Endodermal cell (in vitro differentiated cells): ENCODE measurements around the gene ZNF641. TPM values are rescaled to one million over a fixed set of nuclear protein-coding genes. Genes with fewer than 3 reads are reported as not detected.

Experiments used
- DNase-seq: peaks from one replicate; pipeline ENCODE4 v3.0.0-alpha.2; 2017
- H3K27ac ChIP-seq: 2 replicates; pipeline ENCODE4 v1.5.1; 2013; ENCODE audit warnings: mild to moderate bottlenecking, low read depth, low read length, moderate library complexity
- H3K27me3 ChIP-seq: 2 replicates; pipeline ENCODE4 v1.6.1; 2013; ENCODE audit warnings: mild to moderate bottlenecking, low read length, moderate library complexity; ENCODE audit not compliant: insufficient read depth, control insufficient read depth, poor library complexity, severe bottlenecking
- H3K36me3 ChIP-seq: 2 replicates; pipeline ENCODE4 v1.7.0; 2013; ENCODE audit warnings: mild to moderate bottlenecking, low read length, moderate library complexity; ENCODE audit not compliant: control insufficient read depth, insufficient read depth
- H3K4me1 ChIP-seq: one replicate; pipeline ENCODE4 v1.7.0; 2013; ENCODE audit warnings: low read length; ENCODE audit not compliant: control insufficient read depth, insufficient read depth
- H3K4me3 ChIP-seq: 2 replicates; pipeline ENCODE4 v1.5.1; 2013; ENCODE audit warnings: mild to moderate bottlenecking, low read length, moderate library complexity
- H3K9ac ChIP-seq: 2 replicates; pipeline ENCODE4 v1.6.1; 2013; ENCODE audit warnings: mild to moderate bottlenecking, low read length, moderate library complexity; ENCODE audit not compliant: poor library complexity, severe bottlenecking; ENCODE audit errors: extremely low read depth
- H3K9me3 ChIP-seq: 2 replicates; pipeline ENCODE4 v1.6.1; 2013; ENCODE audit warnings: mild to moderate bottlenecking, low read length, moderate library complexity; ENCODE audit not compliant: control insufficient read depth
- H3K27ac Mint-ChIP-seq: 2 replicates; pipeline ENCODE4 v1.8.0; 2020; ENCODE audit warnings: mixed read lengths
- H3K27me3 Mint-ChIP-seq: 2 replicates; pipeline ENCODE4 v1.8.0; 2021; ENCODE audit warnings: mild to moderate bottlenecking, mixed read lengths; ENCODE audit not compliant: insufficient read depth
- H3K36me3 Mint-ChIP-seq: 2 replicates; pipeline ENCODE4 v1.8.0; 2020; ENCODE audit warnings: low read depth, mixed read lengths
- H3K4me1 Mint-ChIP-seq: 2 replicates; pipeline ENCODE4 v1.8.0; 2020; ENCODE audit warnings: mixed read lengths
- H3K4me3 Mint-ChIP-seq: 2 replicates; pipeline ENCODE4 v1.8.0; 2020; ENCODE audit warnings: mild to moderate bottlenecking, moderate library complexity, mixed read lengths
- H3K9me3 Mint-ChIP-seq: 2 replicates; pipeline ENCODE4 v1.8.0; 2020; ENCODE audit warnings: mild to moderate bottlenecking, mixed read lengths
- WGBS, 2 experiments: methylation state at CpG; one replicate each; pipeline versions ENCODE4 v1.1.5 to v1.1.7; 2013; ENCODE audit warnings: missing lambda C conversion rate in 2 of 2, mixed read lengths in 1 of 2; ENCODE audit not compliant: insufficient coverage in 1 of 2, insufficient read length in 1 of 2; 5-methylcytosine and 5-hydroxymethylcytosine counted together
- total RNA-seq, 2 donors: library from RNA; stranded (reverse); fragmentation: NEBNext Ultra II Directional in 1 of 2; extraction: Animal tissue kit (Norgen Biotek cat#: 25700) in 1 of 2; gene quantifications; 2 replicates in 1 of 2; 3 replicates in 1 of 2; pipeline ENCODE4 v1.2.1, GENCODE V29; 2021
- TF ChIP-seq, protein P1 (sequence below): fragments of 200-600 bp; sonication (generic); conservative IDR thresholded peaks from 2 replicates; pipeline ENCODE4 v1.5.0; 2021; ENCODE audit warnings: antibody characterized with exemption, mild to moderate bottlenecking

ZNF641 gene
- total RNA-seq, 2 donors from 2014 or later = 9.4 to 12.5 TPM

GRCh38 chr12:48329199-48329939 lies 21.4 kb downstream of the ZNF641 start:
- Histone ChIP-seq H3K27ac (no peak overlapping the region), H3K9me3 (peaks cover 10% of the 10 kb centered on the region), H3K27me3 (peaks cover 5% of the 10 kb centered on the region), H3K4me3 (no peak overlapping the region), H3K4me1 (no peaks in the 10 kb centered on the region), H3K9ac (no peak overlapping the region), H3K36me3 (no peaks in the 10 kb centered on the region)
- TF ChIP-seq, protein P1, sequence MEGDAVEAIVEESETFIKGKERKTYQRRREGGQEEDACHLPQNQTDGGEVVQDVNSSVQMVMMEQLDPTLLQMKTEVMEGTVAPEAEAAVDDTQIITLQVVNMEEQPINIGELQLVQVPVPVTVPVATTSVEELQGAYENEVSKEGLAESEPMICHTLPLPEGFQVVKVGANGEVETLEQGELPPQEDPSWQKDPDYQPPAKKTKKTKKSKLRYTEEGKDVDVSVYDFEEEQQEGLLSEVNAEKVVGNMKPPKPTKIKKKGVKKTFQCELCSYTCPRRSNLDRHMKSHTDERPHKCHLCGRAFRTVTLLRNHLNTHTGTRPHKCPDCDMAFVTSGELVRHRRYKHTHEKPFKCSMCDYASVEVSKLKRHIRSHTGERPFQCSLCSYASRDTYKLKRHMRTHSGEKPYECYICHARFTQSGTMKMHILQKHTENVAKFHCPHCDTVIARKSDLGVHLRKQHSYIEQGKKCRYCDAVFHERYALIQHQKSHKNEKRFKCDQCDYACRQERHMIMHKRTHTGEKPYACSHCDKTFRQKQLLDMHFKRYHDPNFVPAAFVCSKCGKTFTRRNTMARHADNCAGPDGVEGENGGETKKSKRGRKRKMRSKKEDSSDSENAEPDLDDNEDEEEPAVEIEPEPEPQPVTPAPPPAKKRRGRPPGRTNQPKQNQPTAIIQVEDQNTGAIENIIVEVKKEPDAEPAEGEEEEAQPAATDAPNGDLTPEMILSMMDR = no peak
- no peaks in the 10 kb centered on the region for H3K36me3 Mint-ChIP-seq
- no peak overlapping the region for H3K27ac Mint-ChIP-seq
- H3K4me1 Mint-ChIP-seq = no peaks in the 10 kb centered on the region
- no peak overlapping the region for H3K4me3 Mint-ChIP-seq
- 94 to 95% methylated on average over 39 to 55 of the region's 55 CpGs for WGBS, 2 experiments
- peaks cover 15% of the 10 kb centered on the region for H3K27me3 Mint-ChIP-seq
- peak; percentile 39 for DNase-seq
- H3K9me3 Mint-ChIP-seq = peaks cover 20% of the 10 kb centered on the region

GRCh38 chr12:48316491-48316890 lies 34.2 kb downstream of the ZNF641 start:
- H3K27ac Mint-ChIP-seq = no peak overlapping the region
- H3K36me3 Mint-ChIP-seq = no peaks in the 10 kb centered on the region
- H3K9ac ChIP-seq = no peak overlapping the region
- TF ChIP-seq, protein P1 = no peak
- no peak for DNase-seq
- no peaks in the 10 kb centered on the region for H3K9me3 ChIP-seq
- WGBS, 2 experiments = 86% methylated on average over 2 of the region's 2 CpGs; no CpG with 5 or more reads in 1 of the 2 experiments
- H3K36me3 ChIP-seq = no peaks in the 10 kb centered on the region
- H3K4me3 Mint-ChIP-seq = no peak overlapping the region
- H3K4me1 ChIP-seq = no peaks in the 10 kb centered on the region
- no peaks in the 10 kb centered on the region for H3K4me1 Mint-ChIP-seq
- peaks cover 10% of the 10 kb centered on the region for H3K27me3 ChIP-seq
- H3K4me3 ChIP-seq = no peak overlapping the region
- H3K27ac ChIP-seq = no peak overlapping the region
- H3K9me3 Mint-ChIP-seq = peaks cover 1% of the 10 kb centered on the region
- H3K27me3 Mint-ChIP-seq = peaks cover 23% of the 10 kb centered on the region

GRCh38 chr12:48311313-48311712 lies 39.4 kb downstream of the ZNF641 start:
- DNase-seq = no peak
- H3K4me3 Mint-ChIP-seq = no peak overlapping the region
- no peak overlapping the region for H3K27ac ChIP-seq
- TF ChIP-seq, protein P1 = no peak
- H3K4me1 ChIP-seq = no peaks in the 10 kb centered on the region
- peaks cover 26% of the 10 kb centered on the region for H3K27me3 ChIP-seq
- WGBS, 2 experiments = 63 to 76% methylated on average over 3 of the region's 3 CpGs
- H3K9me3 Mint-ChIP-seq = no peaks in the 10 kb centered on the region
- H3K27me3 Mint-ChIP-seq = peaks cover 16% of the 10 kb centered on the region
- H3K9ac ChIP-seq = no peak overlapping the region
- H3K27ac Mint-ChIP-seq = no peak overlapping the region
- no peaks in the 10 kb centered on the region for H3K4me1 Mint-ChIP-seq
- no peaks in the 10 kb centered on the region for H3K9me3 ChIP-seq
- H3K4me3 ChIP-seq = no peak overlapping the region
- no peaks in the 10 kb centered on the region for H3K36me3 ChIP-seq
- H3K36me3 Mint-ChIP-seq = no peaks in the 10 kb centered on the region
